Osteocyte (in vitro differentiated cells): ENCODE data around the gene KCNK15. TPM values are rescaled to one million over a fixed set of nuclear protein-coding genes. Genes with fewer than 3 reads are reported as not detected.
A peak's percentile ranks its signal among the peaks of the same experiment; 100 is the strongest.

Source experiments
- DNase-seq: peaks from one replicate; pipeline ENCODE4 v3.0.0; 2021; ENCODE audit warnings: mixed read lengths; ENCODE audit not compliant: unreplicated experiment; ENCODE audit errors: extremely low spot score
- H3K27ac Mint-ChIP-seq: one replicate; pipeline ENCODE4 v1.8.0; 2021; ENCODE audit warnings: mild to moderate bottlenecking, mixed read lengths; ENCODE audit not compliant: unreplicated experiment
- H3K27me3 Mint-ChIP-seq: one replicate; pipeline ENCODE4 v1.8.0; 2021; ENCODE audit warnings: mixed read lengths; ENCODE audit not compliant: unreplicated experiment
- H3K36me3 Mint-ChIP-seq: one replicate; pipeline ENCODE4 v1.8.0; 2021; ENCODE audit warnings: mixed read lengths; ENCODE audit not compliant: unreplicated experiment
- H3K4me1 Mint-ChIP-seq: one replicate; pipeline ENCODE4 v1.8.0; 2021; ENCODE audit warnings: mixed read lengths; ENCODE audit not compliant: unreplicated experiment
- H3K4me3 Mint-ChIP-seq: one replicate; pipeline ENCODE4 v1.8.0; 2021; ENCODE audit warnings: mild to moderate bottlenecking, moderate library complexity, mixed read lengths; ENCODE audit not compliant: unreplicated experiment
- H3K9me3 Mint-ChIP-seq: one replicate; pipeline ENCODE4 v1.8.0; 2021; ENCODE audit warnings: mixed read lengths; ENCODE audit not compliant: unreplicated experiment
- total RNA-seq: library from RNA; stranded (reverse); gene quantifications from 2 replicates; pipeline ENCODE4 v1.2.1, GENCODE V29; 2021
- TF ChIP-seq, protein P1 (sequence below): fragments of 200-600 bp; sonication (generic); IDR thresholded peaks from 2 replicates; pipeline ENCODE4 v1.5.0; 2021; ENCODE audit warnings: antibody characterized with exemption, mild to moderate bottlenecking, moderate library complexity

KCNK15 gene
- total RNA-seq, 1 donor from 2014 or later, result 21.5 TPM

GRCh38 chr20:44735816-44736169, 9.9 kb upstream of the KCNK15 start:
- peak overlapping the region; percentile 80 for H3K27ac Mint-ChIP-seq
- peaks cover 4% of the 10 kb centered on the region for H3K36me3 Mint-ChIP-seq
- H3K4me3 Mint-ChIP-seq, result no peak overlapping the region
- no peaks in the 10 kb centered on the region for H3K27me3 Mint-ChIP-seq
- TF ChIP-seq, protein P1, sequence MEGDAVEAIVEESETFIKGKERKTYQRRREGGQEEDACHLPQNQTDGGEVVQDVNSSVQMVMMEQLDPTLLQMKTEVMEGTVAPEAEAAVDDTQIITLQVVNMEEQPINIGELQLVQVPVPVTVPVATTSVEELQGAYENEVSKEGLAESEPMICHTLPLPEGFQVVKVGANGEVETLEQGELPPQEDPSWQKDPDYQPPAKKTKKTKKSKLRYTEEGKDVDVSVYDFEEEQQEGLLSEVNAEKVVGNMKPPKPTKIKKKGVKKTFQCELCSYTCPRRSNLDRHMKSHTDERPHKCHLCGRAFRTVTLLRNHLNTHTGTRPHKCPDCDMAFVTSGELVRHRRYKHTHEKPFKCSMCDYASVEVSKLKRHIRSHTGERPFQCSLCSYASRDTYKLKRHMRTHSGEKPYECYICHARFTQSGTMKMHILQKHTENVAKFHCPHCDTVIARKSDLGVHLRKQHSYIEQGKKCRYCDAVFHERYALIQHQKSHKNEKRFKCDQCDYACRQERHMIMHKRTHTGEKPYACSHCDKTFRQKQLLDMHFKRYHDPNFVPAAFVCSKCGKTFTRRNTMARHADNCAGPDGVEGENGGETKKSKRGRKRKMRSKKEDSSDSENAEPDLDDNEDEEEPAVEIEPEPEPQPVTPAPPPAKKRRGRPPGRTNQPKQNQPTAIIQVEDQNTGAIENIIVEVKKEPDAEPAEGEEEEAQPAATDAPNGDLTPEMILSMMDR, result no peak
- H3K4me1 Mint-ChIP-seq, result peaks cover 56% of the 10 kb centered on the region
- H3K9me3 Mint-ChIP-seq, result peaks cover 4% of the 10 kb centered on the region
- DNase-seq, result no peak

GRCh38 chr20:44736170-44737021, 9.3 kb upstream of the KCNK15 start:
- peak overlapping the region; percentile 9 for H3K4me3 Mint-ChIP-seq
- peak overlapping the region; percentile 72 for H3K27ac Mint-ChIP-seq
- DNase-seq, result no peak
- H3K27me3 Mint-ChIP-seq, result no peaks in the 10 kb centered on the region
- peaks cover 4% of the 10 kb centered on the region for H3K9me3 Mint-ChIP-seq
- TF ChIP-seq, protein P1, result no peak
- H3K36me3 Mint-ChIP-seq, result peaks cover 4% of the 10 kb centered on the region
- H3K4me1 Mint-ChIP-seq, result peaks cover 55% of the 10 kb centered on the region

DNA sequence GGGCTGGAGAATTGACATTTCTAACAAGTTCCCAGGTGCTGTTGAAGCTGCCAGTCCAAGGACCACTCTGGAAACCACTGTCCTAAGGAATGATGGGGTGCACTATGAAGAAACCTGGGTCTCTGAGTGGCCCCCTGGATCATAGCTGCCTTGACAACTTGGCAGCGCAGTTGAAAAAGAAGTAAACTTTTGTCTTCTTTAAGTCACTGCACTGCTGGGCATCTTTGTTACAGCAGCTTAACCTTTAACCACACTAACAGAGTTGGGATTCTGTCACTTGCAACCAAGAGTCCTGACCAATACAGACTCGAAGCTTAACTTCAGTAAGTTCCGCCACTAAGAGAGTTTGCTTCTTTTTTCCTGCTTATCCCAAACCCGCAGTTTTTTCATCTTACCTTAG, 8.5 kb upstream of the KCNK15 start:
- Mint-ChIP-seq H3K27me3 (no peaks in the 10 kb centered on the region), H3K36me3 (peaks cover 4% of the 10 kb centered on the region), H3K27ac (no peak overlapping the region), H3K4me3 (no peak overlapping the region), H3K9me3 (peaks cover 4% of the 10 kb centered on the region), H3K4me1 (peaks cover 50% of the 10 kb centered on the region)
- TF ChIP-seq, protein P1, result no peak
- no peak for DNase-seq

- no peak overlapping the region for H3K4me3 Mint-ChIP-seq
- no peak overlapping the region for H3K27ac Mint-ChIP-seq
- H3K36me3 Mint-ChIP-seq, result peaks cover 4% of the 10 kb centered on the region
- peaks cover 4% of the 10 kb centered on the region for H3K9me3 Mint-ChIP-seq
- H3K27me3 Mint-ChIP-seq, result no peaks in the 10 kb centered on the region
- H3K4me1 Mint-ChIP-seq, result peaks cover 35% of the 10 kb centered on the region
- TF ChIP-seq, protein P1, result no peak
- no peak for DNase-seq
Observed at GRCh38 chr20:44738813-44739477, 6.7 kb upstream of the KCNK15 start.

DNA sequence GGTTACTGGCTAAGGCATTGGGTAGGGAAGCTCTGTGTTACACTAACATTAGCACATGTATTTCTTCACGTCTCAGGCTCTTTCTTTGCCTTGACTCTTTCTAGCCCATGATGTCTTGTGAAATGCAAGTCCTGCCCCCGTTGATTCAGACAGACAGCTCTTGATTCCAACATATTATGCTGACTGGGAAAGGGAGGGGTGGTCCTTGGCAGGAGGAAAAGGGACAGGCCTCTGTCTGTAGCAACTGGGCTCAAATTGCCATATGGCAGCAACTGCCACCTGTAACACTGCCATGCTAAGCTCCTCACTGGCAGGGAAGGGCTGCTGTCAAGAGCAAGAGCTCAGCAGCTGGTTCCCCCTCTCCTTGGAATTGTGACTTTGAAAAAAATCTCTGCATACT, 5.7 kb upstream of the KCNK15 start:
- no peak overlapping the region for H3K4me3 Mint-ChIP-seq
- no peaks in the 10 kb centered on the region for H3K27me3 Mint-ChIP-seq
- peaks cover 4% of the 10 kb centered on the region for H3K36me3 Mint-ChIP-seq
- H3K4me1 Mint-ChIP-seq, result peaks cover 29% of the 10 kb centered on the region
- TF ChIP-seq, protein P1, result no peak
- no peak for DNase-seq
- H3K9me3 Mint-ChIP-seq, result peaks cover 4% of the 10 kb centered on the region
- H3K27ac Mint-ChIP-seq, result no peak overlapping the region
